ENCODE data around the gene CTAGE9. TPM values are rescaled to one million over a fixed set of nuclear protein-coding genes. Genes with fewer than 3 reads are reported as not detected.

Gene CTAGE9
- total and polyA plus RNA-seq, 2 of the 8 experiments (the other 6 are each of a cell fraction or from before 2014, with no cell fraction given) = not detected

DNA sequence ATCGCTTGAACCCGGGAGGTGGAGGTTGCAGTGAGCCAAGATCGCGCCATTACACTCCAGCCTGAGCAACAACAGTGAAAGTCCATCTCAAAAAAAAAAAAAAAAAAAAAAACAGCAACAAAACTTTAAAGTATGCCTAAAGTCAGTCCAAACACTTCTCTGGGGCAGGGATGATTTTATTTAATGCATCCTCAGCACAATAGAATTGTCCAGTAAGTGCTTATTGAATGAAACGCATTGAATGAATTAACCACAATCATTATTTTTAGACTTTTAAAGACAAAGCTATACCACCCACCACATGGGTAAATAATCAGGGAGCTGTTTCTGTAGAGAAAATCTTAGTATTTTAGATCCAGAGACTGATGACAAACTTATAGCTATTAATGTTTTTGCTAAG, 16.6 kb upstream of the CTAGE9 start:
- Histone ChIP-seq H3K79me1 (ENCODE audit: low read depth, low read length) (no peaks in the 10 kb centered on the region), H3K4me2 (ENCODE audit: insufficient read depth in 1 of 2, low read depth in 2 of 2, low read length in 2 of 2) (no peak overlapping the region), H3K14ac (ENCODE audit: insufficient read length) (no peak overlapping the region), H3K23me2 (ENCODE audit: low read depth, low read length) (no peaks in the 10 kb centered on the region), H4K8ac (ENCODE audit: extremely low read depth, insufficient read depth, low read length) (no peak overlapping the region), H3K4me1 (replicated peaks in 1 of 4; ENCODE audit: control insufficient read depth in 3 of 4, insufficient read depth in 4 of 4, low read length in 3 of 4) (no peaks in the 10 kb centered on the region), H3K23ac (ENCODE audit: insufficient read length) (no peak overlapping the region), H3K27me3 (replicated peaks in 1 of 4; ENCODE audit: control insufficient read depth in 3 of 4, extremely low read depth in 1 of 4, insufficient read depth in 3 of 4, low read length in 3 of 4) (no peaks in the 10 kb centered on the region), H4K91ac (replicated peaks; ENCODE audit: insufficient read length, low read length) (no peak overlapping the region), H2BK20ac (ENCODE audit: low read length) (no peak overlapping the region), H3K56ac (replicated peaks; ENCODE audit: insufficient read length, low read depth, low read length) (no peak overlapping the region), H4K20me1 (replicated peaks in 1 of 2; ENCODE audit: control insufficient read depth in 1 of 2, insufficient read depth in 2 of 2, low read length in 2 of 2) (no peaks in the 10 kb centered on the region), H2AFZ (ENCODE audit: low read length) (no peak overlapping the region), H3K27ac (ENCODE audit: low read depth, low read length) (no peak overlapping the region), H2AK5ac (ENCODE audit: low read depth, low read length) (no peak overlapping the region), H3K9ac (replicated peaks in 1 of 4; ENCODE audit: extremely low read depth in 1 of 4, low read depth in 3 of 4, low read length in 3 of 4) (no peak overlapping the region), H3K4me3 (ENCODE audit: extremely low read depth in 1 of 4, insufficient read depth in 2 of 4, low read depth in 3 of 4, low read length in 4 of 4) (no peak overlapping the region), H3K18ac (ENCODE audit: extremely low read depth, low read length) (no peak overlapping the region), H2BK15ac (ENCODE audit: low read length) (no peak overlapping the region), H4K5ac (ENCODE audit: insufficient read length, low read depth, low read length) (no peak overlapping the region), H3K9me3 (ENCODE audit: insufficient read depth in 2 of 2, low read depth in 1 of 2, low read length in 1 of 2) (peaks cover 0 to 10% of the 10 kb centered on the region in 2 experiments; a peak in 1 of 4 replicates), H2BK12ac (ENCODE audit: low read depth, low read length) (no peak overlapping the region), H3K36me3 (ENCODE audit: control insufficient read depth in 2 of 4, insufficient read depth in 4 of 4, low read length in 3 of 4) (no peaks in the 10 kb centered on the region), H2BK120ac (replicated peaks; ENCODE audit: low read depth, low read length) (no peak overlapping the region), H3K4ac (replicated peaks; ENCODE audit: insufficient read length, low read depth, low read length) (no peak overlapping the region), H3K79me2 (ENCODE audit: control insufficient read depth in 1 of 2, insufficient read depth in 2 of 2, low read length in 2 of 2) (no peaks in the 10 kb centered on the region), H2BK5ac (ENCODE audit: low read depth, low read length) (no peak overlapping the region)
- POLR2A ChIA-PET (ENCODE audit: partially characterized antibody) = no interaction called here
- 95% methylated on average over 5 of the region's 5 CpGs; no CpG with 5 or more reads in 1 of the 2 experiments for WGBS, 2 experiments (ENCODE audit: extremely low coverage in 1 of 2, insufficient coverage in 1 of 2, insufficient read length in 1 of 2, insufficient replicate concordance in 2 of 2, low coverage in 1 of 2, low lambda C conversion rate in 2 of 2, missing lambda C conversion rate in 1 of 2)
- FAIRE-seq (no peak), DNase-seq (ENCODE audit: low read depth in 1 of 2, low spot score in 2 of 2) (no peak)
- CTCF ChIA-PET (ENCODE audit: partially characterized antibody) = no interaction called here
- no peak for TF ChIP-seq ASH2L (IDR thresholded peaks at IDR 0.05; ENCODE audit: low read length)
- no peak for TF ChIP-seq CBX8 (IDR thresholded peaks at IDR 0.05; ENCODE audit: borderline replicate concordance, low read depth, low read length)
- TF ChIP-seq SP1 (IDR thresholded peaks at IDR 0.05; ENCODE audit: low read depth, low read length) = no peak
- no peak for TF ChIP-seq POLR2AphosphoS5 (IDR thresholded peaks at IDR 0.05; ENCODE audit: low read depth, low read length)
- no peak for TF ChIP-seq EZH2 (IDR thresholded peaks at IDR 0.05; ENCODE audit: low read depth, low read length, severe bottlenecking)
- TF ChIP-seq HDAC2 (IDR thresholded peaks at IDR 0.05; ENCODE audit: borderline replicate concordance in 1 of 2, low read depth in 2 of 2, low read length in 2 of 2) = no peak
- TF ChIP-seq SP2 (IDR thresholded peaks at IDR 0.05; ENCODE audit: low read length) = no peak
- TF ChIP-seq SUZ12 (IDR thresholded peaks at IDR 0.05; ENCODE audit: low read length) = no peak
- no peak for TF ChIP-seq SIRT6 (IDR thresholded peaks at IDR 0.05; ENCODE audit: low read length)
- TF ChIP-seq, protein P1, sequence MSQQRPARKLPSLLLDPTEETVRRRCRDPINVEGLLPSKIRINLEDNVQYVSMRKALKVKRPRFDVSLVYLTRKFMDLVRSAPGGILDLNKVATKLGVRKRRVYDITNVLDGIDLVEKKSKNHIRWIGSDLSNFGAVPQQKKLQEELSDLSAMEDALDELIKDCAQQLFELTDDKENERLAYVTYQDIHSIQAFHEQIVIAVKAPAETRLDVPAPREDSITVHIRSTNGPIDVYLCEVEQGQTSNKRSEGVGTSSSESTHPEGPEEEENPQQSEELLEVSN (IDR thresholded peaks at IDR 0.05) = no peak
- TF ChIP-seq BRCA1 (IDR thresholded peaks at IDR 0.05; ENCODE audit: low read depth, low read length) = no peak
- no peak for TF ChIP-seq CTBP2 (IDR thresholded peaks at IDR 0.05; ENCODE audit: borderline replicate concordance, insufficient read depth, insufficient read length, low read length)
- TF ChIP-seq RAD21 (IDR thresholded peaks at IDR 0.05 in 1 of 2, conservative IDR thresholded peaks at IDR 0.05 in 1 of 2; ENCODE audit: low read depth in 2 of 2, low read length in 2 of 2) = no peak
- no peak for TF ChIP-seq ZNF274 (IDR thresholded peaks at IDR 0.05; ENCODE audit: borderline replicate concordance, extremely low read depth, low read length)
